GM19463 (cell line): ENCODE measurements around the gene COL6A2.
"Not testable (repeated sequence)": the region's sequence is repeated elsewhere in the genome, so short reads cannot be mapped to it uniquely, and the experiment has no call there.

Experiments used
- ATAC-seq: cut with Tn5 transposase; IDR thresholded peaks from one replicate; pipeline ENCODE4 v1.9.1; 2021; ENCODE audit warnings: mild to moderate bottlenecking, moderate library complexity; ENCODE audit not compliant: unreplicated experiment

Gene COL6A2

DNA sequence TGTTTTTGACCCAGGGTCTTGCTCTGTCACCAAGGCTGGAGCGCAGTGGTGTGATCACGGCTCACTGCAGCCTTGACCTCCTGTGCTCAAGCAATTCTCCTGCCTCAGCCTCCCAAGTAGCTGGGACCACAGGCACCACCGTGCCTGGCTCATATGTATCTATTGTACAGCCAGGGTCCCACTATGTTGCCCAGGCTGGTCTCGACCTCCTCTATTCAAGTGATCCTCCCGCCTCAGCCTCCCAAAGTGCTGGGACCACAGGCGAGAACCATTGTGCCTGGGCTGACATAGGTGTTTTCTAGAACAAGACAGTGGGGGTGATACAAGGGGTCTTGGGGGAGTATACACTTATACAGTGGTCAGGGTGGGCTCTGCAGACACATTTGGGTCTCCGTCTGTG is 40.0 kb downstream of the COL6A2 start:
- no peak for ATAC-seq

- no peak for ATAC-seq
These were observed 40.6 kb downstream of the COL6A2 start for GRCh38 chr21:46138383-46138970.

DNA sequence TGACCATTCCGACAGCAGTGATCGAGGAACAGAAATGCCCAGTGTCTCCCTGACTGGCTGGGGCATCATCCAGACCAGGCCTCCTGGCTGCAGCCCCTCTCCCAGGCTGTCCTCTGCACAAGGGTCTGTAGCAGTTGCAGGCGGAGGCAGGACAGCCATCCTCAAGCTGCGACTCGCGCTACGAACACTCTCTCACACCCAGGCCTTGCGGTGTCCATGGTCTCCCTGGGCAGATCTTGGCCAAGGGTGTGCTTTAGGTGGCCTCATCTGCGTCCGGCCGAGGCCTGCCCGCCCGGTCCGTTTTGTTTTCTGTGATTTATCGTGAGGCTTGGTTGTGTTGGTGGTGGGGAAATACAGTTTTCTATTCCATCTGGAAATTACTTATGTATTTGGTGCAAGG is 41.8 kb downstream of the COL6A2 start:
- no peak for ATAC-seq

- ATAC-seq, result not testable (repeated sequence)
These were observed 42.6 kb downstream of the COL6A2 start for GRCh38 chr21:46140352-46141003.

DNA sequence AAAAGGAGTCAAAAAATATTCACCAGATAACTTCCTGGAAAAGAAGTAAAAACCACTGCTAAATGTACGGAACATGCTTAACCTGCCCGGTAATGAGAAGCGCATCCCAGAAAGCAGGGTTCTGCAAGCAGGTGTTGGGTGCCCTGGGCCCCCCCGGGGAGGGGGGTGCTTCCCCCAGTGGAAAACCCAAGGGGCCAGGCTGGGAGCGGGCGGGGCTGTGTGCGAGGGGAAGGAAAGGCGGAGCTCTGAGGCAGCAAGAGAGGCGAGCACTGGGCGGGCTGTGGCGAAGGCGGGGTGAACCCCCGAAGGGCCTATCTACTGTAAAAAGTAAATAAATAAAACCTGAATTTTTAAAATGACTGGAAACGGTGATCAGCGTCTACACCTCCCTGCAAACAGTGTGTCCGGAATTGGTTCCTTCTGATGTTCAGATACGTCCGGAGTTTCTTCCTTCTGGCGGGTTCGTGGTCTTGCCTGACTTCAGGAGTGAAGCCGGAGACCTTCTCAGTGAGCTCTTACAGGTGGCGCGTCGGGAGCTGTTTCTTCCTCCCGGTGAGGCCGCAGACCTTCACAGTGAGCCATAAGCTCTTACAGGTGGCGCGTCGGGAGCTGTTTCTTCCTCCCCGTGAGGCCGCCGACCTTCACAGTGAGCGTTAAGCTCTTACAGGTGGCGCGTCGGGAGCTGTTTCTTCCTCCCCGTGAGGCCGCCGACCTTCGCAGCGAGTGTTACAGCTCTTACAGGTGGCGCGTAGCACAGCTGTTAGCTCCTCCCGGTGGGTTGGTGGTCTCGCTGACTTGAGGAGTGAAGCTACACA is 44.1 kb downstream of the COL6A2 start:
- no peak for ATAC-seq

GRCh38 chr21:46142582-46143473 is 44.9 kb downstream of the COL6A2 start:
- ATAC-seq, result no peak

- ATAC-seq, result no peak
These were observed 46.7 kb downstream of the COL6A2 start for GRCh38 chr21:46144464-46145070.

DNA sequence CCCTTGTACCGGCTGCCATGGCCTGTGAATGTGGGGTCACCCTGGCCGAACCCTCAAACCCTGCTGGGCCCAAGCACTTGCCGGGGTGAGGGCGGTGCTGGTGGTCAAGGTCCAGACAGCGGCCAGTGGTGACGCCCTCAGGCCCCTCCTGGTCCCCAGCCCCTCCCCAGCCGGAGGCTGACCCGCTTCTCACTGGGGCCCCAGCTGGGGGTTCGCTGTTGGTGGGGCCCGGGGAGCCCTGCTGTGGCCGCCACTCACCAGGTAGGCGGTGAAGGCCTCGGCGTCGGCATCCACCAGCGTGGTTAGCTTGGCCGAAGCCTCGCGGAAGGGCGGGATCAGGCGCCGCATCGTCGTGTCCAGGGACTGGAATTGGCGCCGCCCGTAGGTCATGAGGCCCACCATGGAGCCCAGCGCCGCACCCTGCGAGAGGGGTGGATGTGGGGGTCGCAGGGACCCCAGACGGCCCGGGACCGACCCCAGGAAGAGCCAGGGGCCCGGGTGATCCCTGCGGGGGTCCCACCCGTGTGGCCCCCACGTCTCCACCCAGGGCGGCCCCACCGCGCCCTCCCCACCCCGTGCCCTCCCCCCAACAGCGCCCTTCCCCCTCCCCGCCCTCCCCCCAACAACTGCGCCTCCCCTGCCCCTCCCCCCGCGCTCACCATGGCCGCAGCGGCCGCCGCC is 47.4 kb downstream of the COL6A2 start:
- ATAC-seq, result no peak

DNA sequence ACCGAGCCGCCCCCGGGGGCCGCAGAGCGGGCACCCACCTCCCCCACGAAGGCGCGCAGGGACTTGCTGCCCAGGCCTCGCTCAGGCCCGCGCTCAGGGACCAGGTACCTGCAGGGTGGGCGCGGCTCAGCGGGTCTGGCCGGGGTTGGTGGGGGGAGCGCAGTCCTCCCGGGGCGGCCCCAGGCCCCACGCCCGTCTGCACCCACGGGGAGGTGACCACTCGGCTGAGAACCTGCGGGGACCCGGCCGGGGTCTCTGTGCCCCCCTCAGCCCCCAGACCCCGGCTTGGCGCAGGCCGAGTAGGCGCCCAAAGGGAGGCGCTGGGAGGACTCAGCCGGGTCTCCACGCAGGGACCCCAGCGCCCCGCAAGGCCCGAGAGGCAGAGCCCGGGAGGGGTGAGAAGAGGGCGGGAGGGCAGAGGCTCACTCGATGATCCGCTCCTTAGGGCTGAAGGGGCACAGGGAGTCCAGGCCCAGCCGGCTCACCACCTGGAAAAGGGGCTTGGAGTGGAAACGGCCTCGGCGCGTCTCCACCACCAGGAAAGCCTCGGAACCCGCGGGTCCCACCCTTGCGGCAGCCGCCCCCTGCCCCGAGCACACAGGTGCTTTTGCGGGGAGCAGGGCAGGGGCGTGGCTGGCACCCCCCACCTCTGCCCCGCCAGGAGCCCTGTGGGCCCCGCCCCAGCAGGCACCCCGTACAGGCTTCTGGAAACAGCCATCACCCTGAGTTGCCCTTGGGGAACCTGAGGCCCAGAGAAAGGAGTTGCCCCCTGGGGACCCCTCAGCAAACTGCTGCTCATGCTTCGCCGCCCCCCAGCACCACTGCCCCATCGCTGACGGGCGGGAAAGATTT is 48.2 kb downstream of the COL6A2 start:
- ATAC-seq, result no peak

- ATAC-seq, result no peak
These were observed 48.9 kb downstream of the COL6A2 start for GRCh38 chr21:46146856-46147255.

- ATAC-seq, result not testable (repeated sequence)
These were observed 49.5 kb downstream of the COL6A2 start for GRCh38 chr21:46147429-46147828.

GRCh38 chr21:46148106-46148505 is 50.2 kb downstream of the COL6A2 start:
- ATAC-seq, result no peak

GRCh38 chr21:46149205-46149901 is 51.4 kb downstream of the COL6A2 start:
- no peak for ATAC-seq

DNA sequence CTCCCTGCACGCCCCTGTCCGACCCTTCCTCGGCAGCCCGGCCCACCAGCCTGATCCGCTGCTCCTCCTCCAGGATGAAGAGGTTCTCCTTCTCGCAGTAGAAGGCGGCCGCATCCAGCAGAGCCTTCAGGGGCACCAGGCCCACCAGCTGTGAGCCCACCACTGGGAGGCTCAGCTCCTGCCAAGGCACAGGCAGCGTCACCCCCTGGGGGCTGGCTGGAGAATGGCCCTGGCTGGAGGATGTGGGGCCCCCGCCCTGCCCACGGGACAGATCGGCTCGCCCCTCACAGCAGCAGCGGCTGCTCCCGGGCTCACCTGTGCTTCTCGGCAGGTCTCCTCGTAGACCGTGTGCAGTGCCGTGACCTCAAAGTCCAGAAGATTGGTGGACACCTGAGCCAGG is 52.2 kb downstream of the COL6A2 start:
- ATAC-seq, result no peak

DNA sequence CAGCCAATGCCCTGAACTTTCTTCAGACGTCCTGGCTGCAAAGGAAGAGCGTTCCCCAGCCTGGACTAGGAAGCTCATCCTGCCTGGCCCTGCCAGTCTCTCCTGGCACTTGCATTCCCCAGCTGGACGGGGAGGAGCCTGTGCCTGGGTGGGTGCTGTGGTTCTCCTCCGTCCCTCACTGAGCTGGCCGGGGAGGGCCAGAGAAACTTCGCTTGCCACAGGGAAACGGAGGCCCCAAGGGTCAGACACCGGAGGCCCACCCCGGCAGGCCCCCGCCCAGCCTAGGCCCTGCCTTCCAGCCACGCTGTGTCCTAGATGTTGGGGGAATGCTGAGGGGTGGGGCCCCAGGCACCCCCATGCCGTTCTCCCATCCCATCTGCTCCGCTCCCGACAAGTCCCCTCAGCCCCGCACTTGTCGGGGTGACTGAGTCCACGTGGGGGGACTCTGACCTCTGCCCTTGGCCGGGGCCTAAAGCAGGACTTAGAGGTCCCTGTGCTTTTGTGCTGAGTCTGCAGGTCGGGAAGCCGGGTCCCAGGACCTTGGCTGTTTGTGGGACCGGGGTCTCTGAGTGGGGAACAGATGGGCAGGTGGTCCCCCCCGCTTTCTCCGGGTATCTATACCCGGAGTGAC is 52.7 kb downstream of the COL6A2 start:
- no peak for ATAC-seq

DNA sequence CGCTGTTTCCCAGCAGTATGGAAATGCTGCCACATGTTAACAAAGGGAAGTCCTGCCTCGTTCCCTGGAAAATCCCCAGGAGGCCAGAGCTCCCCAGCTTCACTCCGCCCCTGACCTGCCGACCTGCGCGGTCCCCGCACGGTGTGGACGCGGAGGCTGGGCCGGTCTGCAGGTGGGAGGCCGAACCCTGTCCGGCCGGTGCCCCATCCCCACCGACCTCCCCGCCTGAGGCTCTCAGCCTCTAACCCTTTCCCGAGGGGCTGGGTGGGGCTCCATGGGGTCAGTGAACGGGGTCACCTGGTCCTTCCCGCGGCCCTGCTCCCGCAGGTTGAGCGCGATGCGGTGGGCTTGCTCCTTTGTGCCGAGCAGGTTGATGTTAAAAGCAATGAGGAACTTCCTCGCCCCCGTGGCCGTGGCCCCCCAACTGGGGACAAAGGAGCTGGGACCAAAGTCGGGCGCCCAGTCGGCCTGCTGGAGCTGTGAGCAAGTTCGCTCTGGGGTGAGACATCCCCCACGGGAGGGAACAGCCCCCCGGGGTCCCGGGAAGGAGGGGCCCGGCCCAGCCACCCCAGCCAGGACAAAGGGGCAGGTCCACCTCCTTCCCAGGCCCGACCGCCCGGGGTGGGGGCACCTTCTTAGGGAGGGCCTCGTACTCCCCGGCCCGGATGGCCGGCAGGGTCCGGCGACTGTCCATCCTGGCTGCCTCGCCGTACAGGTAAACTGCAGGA is 53.5 kb downstream of the COL6A2 start:
- no peak for ATAC-seq
